ENCODE results near the gene CNPY1.

GRCh38 chr7:155453296-155454182 lies 92.8 kb downstream of the CNPY1 start:
- TF ChIP-seq REST (IDR thresholded peaks at IDR 0.05; ENCODE audit: insufficient read depth in 1 of 2, low read depth in 2 of 2, low read length in 2 of 2) = no peak
- TF ChIP-seq TAF1 (IDR thresholded peaks at IDR 0.05; ENCODE audit: borderline replicate concordance, insufficient read depth, low read length) = no peak
- TF ChIP-seq POLR2AphosphoS5 (IDR thresholded peaks at IDR 0.05; ENCODE audit: low read depth, low read length) = no peak
- TF ChIP-seq FOXP2 (optimal IDR thresholded peaks at IDR 0.05; ENCODE audit: borderline replicate concordance, extremely low read depth, extremely low read length, insufficient read depth) = no peak
- no peak for TF ChIP-seq SIN3A (IDR thresholded peaks at IDR 0.05; ENCODE audit: borderline replicate concordance, insufficient read depth, low read length)
